Peyer's patch (tissue), 4 donors: ENCODE measurements around the gene ISCA2.

Source experiments
- CTCF ChIP-seq, 6 experiments: fragments of 450-650 bp in 4 of 6; fragments of 200-600 bp in 2 of 6; sonication (generic) in 1 of 6; IDR thresholded peaks; one replicate each; pipeline ENCODE4 v1.5.1; 2017 to 2019; ENCODE audit warnings: antibody characterized with exemption in 6 of 6, mild to moderate bottlenecking in 3 of 6, moderate library complexity in 1 of 6
- POLR2A ChIP-seq, 2 donors: fragments of 450-650 bp; IDR thresholded peaks; one replicate each; pipeline ENCODE4 v1.5.1; 2017; ENCODE audit warnings: antibody characterized with exemption in 2 of 2, mild to moderate bottlenecking in 2 of 2, moderate library complexity in 2 of 2

- TF ChIP-seq CTCF (IDR thresholded peaks at IDR 0.05) (no peak), POLR2A (IDR thresholded peaks at IDR 0.05) (no peak)
These were observed 16.8 kb downstream of the ISCA2 start for GRCh38 chr14:74510223-74510931.
